Heart right ventricle (tissue), 16 donors: ENCODE data around the gene AANAT. TPM values are rescaled to one million over a fixed set of nuclear protein-coding genes. Genes with fewer than 3 reads are reported as not detected.
A peak's percentile ranks its signal among the peaks of the same experiment; 100 is the strongest.

Experiments used
- ATAC-seq, 8 donors: fragments of 200-7000 bp; cut with Tn5 transposase; one replicate each; pipeline ENCODE4 v1.9.1; 2020; ENCODE audit warnings: mild to moderate bottlenecking in 8 of 8, moderate library complexity in 8 of 8, moderate number of reproducible peaks in 1 of 8
- DNase-seq, 2 donors: peaks; one replicate each; pipeline ENCODE4 v3.0.0-alpha.2; 2020
- H3K27ac ChIP-seq, 10 donors: fragments of 200-600 bp; sonication (generic) in 2 of 10; one replicate each; pipeline versions ENCODE4 v1.5.0 to v1.8.0; 2020 to 2022; ENCODE audit warnings: mild to moderate bottlenecking in 3 of 10
- H3K27me3 ChIP-seq, 7 donors: fragments of 200-600 bp; one replicate each; pipeline ENCODE4 v1.8.0; 2021 to 2022; ENCODE audit warnings: mild to moderate bottlenecking in 2 of 7
- H3K36me3 ChIP-seq, 9 donors: fragments of 200-600 bp; sonication (generic) in 1 of 9; one replicate each; pipeline versions ENCODE4 v1.5.0 to v1.8.0; 2020 to 2022; ENCODE audit warnings: mild to moderate bottlenecking in 2 of 9
- H3K4me1 ChIP-seq, 9 donors: fragments of 200-600 bp; sonication (generic) in 1 of 9; one replicate each; pipeline versions ENCODE4 v1.5.0 to v1.8.0; 2020 to 2022; ENCODE audit warnings: mild to moderate bottlenecking in 4 of 9
- H3K4me3 ChIP-seq, 10 donors: fragments of 200-600 bp; sonication (generic) in 2 of 10; one replicate each; pipeline versions ENCODE4 v1.5.0 to v1.8.0; 2020 to 2022; ENCODE audit warnings: mild to moderate bottlenecking in 7 of 10, moderate library complexity in 2 of 10
- H3K9me3 ChIP-seq, 11 donors: fragments of 200-600 bp in 10 of 11; sonication (generic) in 2 of 11; one replicate each; pipeline versions ENCODE4 v1.5.0 to v1.8.0; 2013 to 2022; ENCODE audit warnings: mild to moderate bottlenecking in 2 of 11, control low read depth in 1 of 11, moderate library complexity in 1 of 11
- WGBS, 2 donors: extraction: QIAGEN DNeasy Blood & Tissue Kit; methylation state at CpG; one replicate each; pipeline ENCODE4 v1.1.7; 2013; ENCODE audit warnings: inconsistent platforms in 1 of 2; 5-methylcytosine and 5-hydroxymethylcytosine counted together
- intact Hi-C, 10 donors: fragments of 100-400 bp; cut with DNase I; formaldehyde crosslinking; loops; one replicate each; pipeline versions ENCODE4 v1.11.1 to v1.14.2; 2022
- polyA plus RNA-seq, 2 donors: library from polyadenylated mRNA; stranded (reverse); fragments of 200-250 nt; gene quantifications; one replicate each; pipeline ENCODE4 v1.2.3, GENCODE V29; 2013
- total RNA-seq, 10 donors: library from RNA; stranded (reverse); fragmentation: NEBNext Ultra II Directional in 3 of 10; extraction: Animal tissue kit (Norgen Biotek cat#: 25700) in 3 of 10; gene quantifications; one replicate each; pipeline versions ENCODE4 v1.2.1 to v1.2.4, GENCODE V29; 2021 to 2023
- TF ChIP-seq, protein P1 (sequence below), 9 donors: fragments of 200-600 bp; sonication (generic) in 2 of 9; IDR thresholded peaks; one replicate each; pipeline versions ENCODE4 v1.5.0 to v1.8.0; 2021 to 2022; ENCODE audit warnings: antibody characterized with exemption in 9 of 9, mild to moderate bottlenecking in 5 of 9, moderate library complexity in 1 of 9
- donor health status: Arrhythmogenic right ventricular cardiomyopathy.
- donor health status: ischemic (EF 13 %, LVEDD 7.1; RV severe dilation, severe dysfunction).
- donor health status: healthy with polysubstance abuse.
- donor health status: DM: no; HTN: yes; CAD: no.
- donor health status: DM: no; HTN: no; CAD: no.
- donor health status: ischemic (EF 25% LVEDD 6.9; RV normal size, moderate dysfunction).
- donor health status: ischemic (EF 25% LVEDD 5.7; RV mildly dilated, moderate dysfunction).
- donor health status: healthy.
- donor health status: DM: yes; HTN: yes; CAD: no.
- donor health status: Ischemic cardiomyopathy.
- donor health status: ischemic (EF 35%, LVEDD 5.7; RV mildly dilated, moderate dysfunction).
- donor health status: nonischemic (EF 11% LVEDD 7.7; RV severe dilation, severe dysfunction).
- donor health status: DM: yes; HTN: yes; CAD: no.
- donor health status: PGD.
- donor health status: ischemic (EF 29% LVEDD 5.4; RV normal size, mild dysfunction).
- donor health status: nonischemic (EF 23%, LVEDD 6.1; RV moderate dilation, normal function).

AANAT gene
- total and polyA plus RNA-seq, 12 donors = 0.73 to 0.98 TPM; not detected in 10

DNA sequence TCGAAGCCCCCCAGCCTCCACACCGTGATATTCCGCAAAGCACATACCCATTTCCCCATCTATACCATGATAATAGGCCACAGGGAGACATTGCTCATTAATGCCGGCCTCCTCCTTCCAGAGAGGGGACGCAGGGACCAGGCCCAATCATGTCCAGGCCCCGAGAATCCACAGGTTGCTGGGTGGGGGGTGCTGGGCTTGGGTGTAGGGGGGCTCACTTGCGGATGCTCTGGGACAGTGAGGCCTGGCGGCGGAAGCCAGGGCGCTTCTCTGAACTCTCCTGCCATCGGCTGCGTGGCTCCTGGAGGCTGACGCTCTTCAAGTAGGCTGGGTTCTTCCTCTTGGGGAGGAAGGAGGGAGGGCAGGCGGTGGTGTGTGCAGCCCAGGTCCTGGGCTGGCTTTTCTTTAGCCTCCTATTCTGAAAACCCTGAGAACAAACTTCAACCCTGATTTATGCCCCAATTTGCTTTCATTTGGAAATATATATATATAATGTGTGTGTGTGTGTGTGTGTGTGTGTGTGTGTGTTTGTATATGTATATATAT, 12.2 kb downstream of the AANAT start:
- DNase-seq (no peak), ATAC-seq (no peak)
- 88 to 92% methylated on average over 14 of the region's 14 CpGs for WGBS, 2 donors
- H3K4me1 ChIP-seq = peaks cover 0 to 30% (median 0%) of the 10 kb centered on the region in 9 donors
- peaks cover 0 to 57% (median 0%) of the 10 kb centered on the region in 9 donors for H3K36me3 ChIP-seq
- no peaks in the 10 kb centered on the region for H3K27me3 ChIP-seq
- H3K27ac ChIP-seq = no peak overlapping the region
- no peak overlapping the region for H3K4me3 ChIP-seq
- TF ChIP-seq, protein P1, sequence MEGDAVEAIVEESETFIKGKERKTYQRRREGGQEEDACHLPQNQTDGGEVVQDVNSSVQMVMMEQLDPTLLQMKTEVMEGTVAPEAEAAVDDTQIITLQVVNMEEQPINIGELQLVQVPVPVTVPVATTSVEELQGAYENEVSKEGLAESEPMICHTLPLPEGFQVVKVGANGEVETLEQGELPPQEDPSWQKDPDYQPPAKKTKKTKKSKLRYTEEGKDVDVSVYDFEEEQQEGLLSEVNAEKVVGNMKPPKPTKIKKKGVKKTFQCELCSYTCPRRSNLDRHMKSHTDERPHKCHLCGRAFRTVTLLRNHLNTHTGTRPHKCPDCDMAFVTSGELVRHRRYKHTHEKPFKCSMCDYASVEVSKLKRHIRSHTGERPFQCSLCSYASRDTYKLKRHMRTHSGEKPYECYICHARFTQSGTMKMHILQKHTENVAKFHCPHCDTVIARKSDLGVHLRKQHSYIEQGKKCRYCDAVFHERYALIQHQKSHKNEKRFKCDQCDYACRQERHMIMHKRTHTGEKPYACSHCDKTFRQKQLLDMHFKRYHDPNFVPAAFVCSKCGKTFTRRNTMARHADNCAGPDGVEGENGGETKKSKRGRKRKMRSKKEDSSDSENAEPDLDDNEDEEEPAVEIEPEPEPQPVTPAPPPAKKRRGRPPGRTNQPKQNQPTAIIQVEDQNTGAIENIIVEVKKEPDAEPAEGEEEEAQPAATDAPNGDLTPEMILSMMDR (IDR thresholded peaks at IDR 0.05) = no peak
- intact Hi-C loops = loop anchor here in 1 of 10 donors (5.0 kb wide), 1 partner anchor 1388 kb away; no protein-coding TSS in a partner anchor
- H3K9me3 ChIP-seq = no peaks in the 10 kb centered on the region

DNA sequence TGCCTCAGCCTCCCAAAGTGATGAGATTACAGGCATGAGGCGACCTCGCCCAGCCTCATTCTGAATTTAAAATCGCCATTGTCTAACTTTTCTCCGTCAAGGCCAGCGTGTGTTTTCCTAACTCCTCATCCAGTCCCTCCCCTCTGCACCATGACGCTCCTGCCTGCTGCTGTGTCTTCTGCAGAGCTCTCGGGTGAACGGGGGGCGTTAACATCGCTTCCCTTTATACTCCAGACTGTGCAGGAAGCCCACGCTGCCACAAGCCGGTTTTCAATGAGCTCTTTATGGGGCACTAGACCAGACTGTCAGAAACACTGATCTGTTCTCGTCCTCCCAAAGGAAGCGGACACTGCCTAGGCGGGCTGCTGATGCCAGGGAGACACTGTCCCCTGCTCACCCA, 13.2 kb downstream of the AANAT start:
- H3K4me1 ChIP-seq = peaks cover 0 to 39% (median 5%) of the 10 kb centered on the region in 9 donors
- H3K27ac ChIP-seq = peak overlapping the region in 4 of 10 donors; percentile 8 to 71 (median 29)
- no peaks in the 10 kb centered on the region for H3K27me3 ChIP-seq
- WGBS, 2 donors = 65% methylated on average over 15 of the region's 15 CpGs
- ATAC-seq (peak in 3 of 8 donors; percentile 10 to 22 (median 11)), DNase-seq (no peak)
- intact Hi-C loops = no loop called here
- no peak overlapping the region for H3K4me3 ChIP-seq
- H3K36me3 ChIP-seq = peaks cover 0 to 46% (median 0%) of the 10 kb centered on the region in 9 donors
- TF ChIP-seq, protein P1 (IDR thresholded peaks at IDR 0.05) = no peak
- H3K9me3 ChIP-seq = no peaks in the 10 kb centered on the region

DNA sequence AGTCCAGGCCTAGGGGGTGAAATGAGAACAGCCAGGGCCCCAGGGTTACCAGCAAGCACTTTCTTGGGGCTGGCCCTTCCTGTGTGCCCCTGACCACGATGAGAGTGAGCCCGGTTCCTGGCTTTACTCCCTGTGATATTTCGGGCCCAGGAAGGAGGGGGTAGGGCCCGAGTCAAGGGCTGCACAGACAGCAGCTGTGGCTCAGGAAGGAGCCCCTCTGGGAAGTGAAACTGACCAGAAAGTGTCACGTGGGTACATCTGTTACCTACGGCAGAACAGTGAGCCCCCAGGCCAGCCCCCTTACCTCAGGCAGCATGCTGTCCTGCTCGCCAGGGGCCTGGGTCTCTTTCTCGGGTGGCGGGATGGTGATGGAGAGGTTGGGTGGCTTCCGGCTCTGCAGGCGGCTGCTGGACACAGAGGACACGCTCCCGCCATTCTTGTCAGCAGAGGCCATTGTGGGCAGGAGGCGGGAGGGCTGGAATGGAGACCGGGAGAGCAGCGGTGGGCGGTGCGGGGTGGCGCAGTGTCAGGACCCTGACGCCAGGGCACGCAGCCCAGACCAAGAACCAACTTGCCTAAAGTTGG, 13.8 kb downstream of the AANAT start:
- Histone ChIP-seq H3K4me3 (no peak overlapping the region), H3K9me3 (no peaks in the 10 kb centered on the region), H3K27ac (peak overlapping the region in 4 of 10 donors; percentile 8 to 71 (median 29)), H3K27me3 (no peaks in the 10 kb centered on the region), H3K36me3 (peaks cover 0 to 41% (median 0%) of the 10 kb centered on the region in 9 donors), H3K4me1 (peaks cover 0 to 44% (median 6%) of the 10 kb centered on the region in 9 donors)
- DNase-seq (no peak), ATAC-seq (peak in 7 of 8 donors; percentile 36 to 64 (median 53))
- WGBS, 2 donors = 80% methylated on average over 21 of the region's 21 CpGs
- TF ChIP-seq, protein P1 (IDR thresholded peaks at IDR 0.05) = no peak
- intact Hi-C loops = no loop called here

DNA sequence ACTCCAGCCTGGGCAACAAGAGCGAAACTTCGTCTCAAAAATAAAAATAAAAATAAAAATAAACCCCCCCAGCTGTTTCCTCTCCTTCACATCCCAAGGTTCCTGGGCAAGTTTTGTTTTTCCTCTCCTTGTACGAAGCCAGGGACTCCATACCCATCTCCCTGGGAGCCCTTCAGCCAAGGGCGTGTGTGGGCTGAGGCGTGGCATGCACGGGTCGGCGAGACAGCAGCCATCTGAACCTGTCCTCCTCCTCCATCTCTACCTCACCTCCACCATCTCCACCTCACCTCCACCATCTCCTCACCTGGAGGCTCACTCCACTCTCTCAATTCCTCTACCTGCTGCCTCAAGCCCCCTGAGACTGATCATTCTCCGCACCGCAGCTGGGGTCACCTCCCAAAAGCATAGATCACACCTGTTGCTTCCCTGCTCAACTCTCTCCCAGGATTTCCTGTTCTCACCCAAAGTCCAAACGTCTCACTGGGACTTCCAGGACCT, 16.9 kb downstream of the AANAT start:
- H3K4me1 ChIP-seq = peaks cover 0 to 55% (median 7%) of the 10 kb centered on the region in 9 donors
- H3K36me3 ChIP-seq = peaks cover 0 to 27% (median 0%) of the 10 kb centered on the region in 9 donors
- 88 to 92% methylated on average over 11 of the region's 11 CpGs for WGBS, 2 donors
- H3K9me3 ChIP-seq = no peaks in the 10 kb centered on the region
- TF ChIP-seq, protein P1 (IDR thresholded peaks at IDR 0.05) = no peak
- DNase-seq (no peak), ATAC-seq (no peak)
- H3K4me3 ChIP-seq = no peak overlapping the region
- peak overlapping the region in 2 of 10 donors; percentile 45 to 76 for H3K27ac ChIP-seq
- no peaks in the 10 kb centered on the region for H3K27me3 ChIP-seq
- intact Hi-C loops = loop anchor here in 1 of 10 donors (2.0 kb wide), 1 partner anchor 15 kb away; no protein-coding TSS in a partner anchor
